ENCODE results near the gene HEATR1.

Gene HEATR1

GRCh38 chr1:236536540-236536939 lies 67.8 kb downstream of the HEATR1 start:
- no peak for DNase-seq (ENCODE audit: low read depth)

- no peak for DNase-seq (ENCODE audit: low read depth)
Observed at GRCh38 chr1:236535662-236536161, 68.6 kb downstream of the HEATR1 start.

DNA sequence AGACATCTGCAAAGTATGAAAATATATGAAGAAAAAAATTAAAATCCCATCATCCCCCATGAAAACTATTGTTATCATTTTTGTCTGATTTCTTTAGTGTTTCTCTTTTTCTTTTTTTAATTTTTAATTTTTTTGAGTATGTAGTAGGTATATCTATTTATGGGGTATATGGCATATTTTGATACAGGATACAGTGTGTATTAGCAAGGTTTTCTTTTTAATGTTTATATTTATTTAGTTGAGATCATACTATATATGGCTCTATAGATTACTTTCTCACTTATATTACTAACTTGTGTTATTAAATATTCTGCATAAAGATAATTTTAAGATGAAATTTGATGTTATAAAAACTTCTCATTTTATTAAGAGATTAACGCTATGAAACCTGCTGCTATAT lies 69.1 kb downstream of the HEATR1 start:
- DNase-seq (ENCODE audit: low read depth), result no peak

GRCh38 chr1:236534151-236534651 lies 70.1 kb downstream of the HEATR1 start:
- DNase-seq (ENCODE audit: low read depth), result peak; percentile 55

DNA sequence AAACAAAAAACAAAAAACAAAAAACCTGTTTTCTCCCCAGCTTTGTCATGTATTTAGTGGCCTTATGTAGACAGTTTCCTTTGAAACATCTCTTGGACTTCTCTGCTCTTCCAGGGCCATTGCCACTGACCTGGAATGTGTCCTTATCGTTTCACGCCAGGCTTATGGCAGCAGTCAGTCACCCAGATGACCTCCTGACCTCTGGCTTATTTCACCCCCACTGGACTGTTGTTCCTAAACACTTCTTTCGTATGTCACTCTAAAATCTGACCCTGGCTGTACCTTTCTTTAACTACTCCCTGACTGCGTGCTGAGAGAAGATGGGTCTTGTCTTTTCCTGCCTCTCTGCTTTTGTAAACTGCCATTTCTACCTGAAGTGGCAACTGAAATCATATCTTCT lies 71.5 kb downstream of the HEATR1 start:
- no peak for DNase-seq (ENCODE audit: low read depth)

- no peak for DNase-seq (ENCODE audit: low read depth)
Observed at GRCh38 chr1:236530959-236531358, 73.4 kb downstream of the HEATR1 start.

- no peak for DNase-seq (ENCODE audit: low read depth)
Observed at GRCh38 chr1:236530286-236530685, 74.0 kb downstream of the HEATR1 start.

DNA sequence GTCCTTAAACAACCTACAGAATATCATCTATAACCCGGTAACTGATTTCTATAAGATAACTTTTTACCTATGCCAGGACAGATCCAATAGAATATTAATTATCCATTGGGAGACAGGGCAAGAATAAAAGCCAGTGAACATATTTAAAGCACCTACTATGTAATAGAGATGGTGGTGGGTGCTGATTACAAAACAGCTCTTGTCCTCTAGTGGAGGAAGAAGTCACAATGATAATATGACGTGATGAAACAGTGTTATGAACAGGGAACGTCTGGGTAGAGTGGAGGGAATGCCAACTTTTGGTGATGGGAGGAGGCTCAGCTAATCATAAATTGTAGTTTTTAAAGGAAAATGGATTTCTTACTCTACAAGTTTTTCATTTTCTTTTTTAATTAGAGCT lies 78.2 kb downstream of the HEATR1 start:
- DNase-seq (ENCODE audit: low read depth), result no peak

DNA sequence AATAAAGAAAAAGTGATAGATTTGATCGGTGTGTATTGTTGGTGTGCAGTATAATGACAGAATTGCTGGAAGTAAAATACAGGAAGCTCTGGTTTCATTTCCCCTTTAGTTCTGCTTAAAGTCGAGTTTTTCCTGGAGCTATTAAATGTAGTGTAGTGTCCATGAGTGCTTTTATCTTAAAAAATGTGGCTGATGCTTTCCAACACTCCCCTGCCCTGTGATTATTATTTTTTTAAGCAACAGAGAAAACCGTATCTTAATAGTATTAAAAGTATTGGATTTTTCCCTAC lies 79.5 kb downstream of the HEATR1 start:
- DNase-seq (ENCODE audit: low read depth), result no peak

GRCh38 chr1:236524142-236524894 lies 80.0 kb downstream of the HEATR1 start:
- peak; percentile 77 for DNase-seq (ENCODE audit: low read depth)

DNA sequence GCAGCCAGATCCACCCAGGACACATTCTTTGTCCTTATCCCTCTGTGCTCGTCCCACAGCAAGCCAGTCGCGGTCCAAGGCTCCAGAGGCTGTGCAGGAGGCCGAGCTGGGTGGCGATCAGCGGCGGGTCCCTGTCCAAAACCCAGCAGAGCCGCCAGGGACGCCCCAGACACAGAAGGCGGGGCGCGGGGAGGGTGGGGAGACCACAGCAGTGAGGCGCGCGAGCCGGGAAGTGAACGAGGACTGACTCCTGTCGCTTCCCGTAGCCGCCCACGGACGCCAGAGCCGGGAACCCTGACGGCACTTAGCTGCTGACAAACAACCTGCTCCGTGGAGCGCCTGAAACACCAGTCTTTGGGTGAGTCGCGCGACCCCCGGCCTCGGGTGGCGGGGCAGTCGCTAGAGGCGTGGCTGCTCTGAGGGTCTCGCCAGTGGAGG lies 80.6 kb downstream of the HEATR1 start, which contains the start of gene LGALS8:
Gene LGALS8, plus strand, starts transcription at position 279 of the 438 bp plus-strand sequence. CDS start 2,089 bp downstream, outside the sequence.
- no peak for DNase-seq (ENCODE audit: low read depth)

GRCh38 chr1:236522937-236523703 lies 81.2 kb downstream of the HEATR1 start:
- no peak for DNase-seq (ENCODE audit: low read depth)

- no peak for DNase-seq (ENCODE audit: low read depth)
Observed at GRCh38 chr1:236520445-236521005, 83.8 kb downstream of the HEATR1 start.

DNA sequence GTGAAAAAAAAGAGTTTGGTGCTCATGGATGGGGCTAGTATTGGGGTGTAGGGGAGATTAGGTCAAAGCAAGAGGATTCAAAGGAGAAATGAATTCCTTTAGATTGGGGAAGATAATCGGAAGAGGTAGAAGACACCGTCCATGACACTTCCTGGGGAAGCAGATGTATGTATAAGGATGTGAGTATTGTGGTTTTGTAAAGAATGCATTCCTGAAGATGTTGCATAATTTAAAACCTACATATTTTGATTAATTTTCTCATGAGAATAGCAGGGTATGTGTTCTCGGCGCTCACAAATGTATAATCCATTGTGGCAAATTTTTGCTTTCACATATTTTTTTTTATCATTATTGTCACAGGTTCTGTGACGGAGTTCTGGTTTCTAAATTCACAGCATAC lies 86.0 kb downstream of the HEATR1 start:
- DNase-seq (ENCODE audit: low read depth), result no peak

GRCh38 chr1:236516929-236517704 lies 87.2 kb downstream of the HEATR1 start:
- DNase-seq (ENCODE audit: low read depth), result no peak

DNA sequence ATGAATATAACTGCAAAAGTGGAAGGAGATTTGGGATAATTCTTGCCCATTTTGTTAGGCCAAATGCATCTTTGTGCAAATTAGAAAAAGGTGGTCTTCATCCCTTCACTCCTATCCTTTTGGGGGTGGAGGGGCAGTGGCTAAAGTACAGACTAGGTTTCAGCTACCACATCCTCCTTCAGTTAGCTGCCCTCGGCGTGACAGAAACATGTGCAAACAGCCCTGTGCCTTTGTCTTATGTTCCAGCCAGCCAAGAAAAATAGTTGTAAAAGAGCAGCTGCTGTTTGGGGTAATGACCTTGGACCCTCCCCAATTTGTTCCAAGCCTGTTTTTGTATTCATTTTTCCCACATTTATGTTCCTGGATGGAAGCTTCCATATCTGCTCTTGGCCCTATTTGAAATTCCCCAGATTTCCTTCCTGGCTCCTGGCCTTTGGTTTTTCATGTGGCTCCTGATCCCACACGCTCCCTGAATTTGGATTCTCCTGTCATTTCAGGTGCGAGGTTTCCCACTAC lies 88.8 kb downstream of the HEATR1 start:
- DNase-seq (ENCODE audit: low read depth), result no peak

GRCh38 chr1:236514703-236515442 lies 89.4 kb downstream of the HEATR1 start:
- no peak for DNase-seq (ENCODE audit: low read depth)

- no peak for DNase-seq (ENCODE audit: low read depth)
Observed at GRCh38 chr1:236511735-236512418, 92.4 kb downstream of the HEATR1 start.

DNA sequence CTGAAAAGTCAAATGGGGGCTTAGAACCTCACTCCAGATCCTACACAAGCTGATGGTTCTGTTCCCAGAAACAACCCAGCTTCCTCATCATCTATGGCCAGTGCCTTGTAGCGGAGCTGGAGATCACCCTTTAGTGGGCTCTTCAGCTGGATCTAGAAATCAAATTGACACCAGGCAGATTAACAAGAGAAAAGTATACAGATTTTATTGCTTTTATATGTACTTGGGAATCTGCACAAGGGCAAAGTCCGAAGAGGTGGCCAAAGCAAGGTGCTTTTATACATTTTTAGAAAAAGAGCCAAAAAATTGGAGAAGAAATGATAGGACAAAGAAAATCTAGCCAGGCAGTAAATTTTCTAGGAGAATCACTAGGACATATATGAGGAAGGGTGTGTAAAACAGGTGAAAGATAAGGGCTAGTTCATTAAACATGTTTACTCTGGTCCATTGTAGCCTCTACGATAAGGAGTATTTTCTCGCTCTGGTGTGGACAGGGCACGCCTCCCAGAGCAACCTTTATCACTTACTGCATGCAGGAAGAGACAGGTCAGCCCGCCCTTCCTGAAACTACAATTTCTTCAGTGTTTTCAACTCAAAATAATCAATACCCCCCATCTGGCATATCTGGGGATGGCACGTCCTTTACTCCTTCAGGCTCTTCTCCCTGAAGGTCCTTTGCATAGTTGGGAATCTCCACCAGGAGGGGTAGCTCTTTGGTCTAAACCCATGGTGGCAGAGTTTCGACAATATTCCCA lies 94.5 kb downstream of the HEATR1 start:
- no peak for DNase-seq (ENCODE audit: low read depth)

DNA sequence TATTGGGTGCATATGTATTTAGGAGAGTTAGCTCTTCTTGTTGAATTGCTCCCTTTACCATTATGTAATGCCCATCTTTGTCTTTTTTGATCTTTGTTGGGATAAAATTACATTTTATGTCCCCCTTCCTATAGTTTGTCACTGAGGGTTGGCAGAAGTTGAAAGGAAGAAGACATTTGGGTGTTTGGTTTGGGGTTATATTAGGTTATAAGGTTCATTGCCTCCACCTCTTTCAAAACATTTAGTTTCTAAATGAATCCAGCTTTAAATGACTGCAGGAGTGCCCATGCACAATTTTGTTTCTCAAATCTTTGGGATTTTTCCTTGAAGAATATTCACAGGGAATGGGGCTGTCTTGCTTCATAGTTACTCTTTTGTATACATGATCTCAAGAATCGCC lies 95.1 kb downstream of the HEATR1 start:
- no peak for DNase-seq (ENCODE audit: low read depth)

Data from HS-5 (cell line).